Adipocyte (in vitro differentiated cells): ENCODE data around the gene SAG.
A peak's percentile ranks its signal among the peaks of the same experiment; 100 is the strongest.

Experiments
- DNase-seq: peaks from one replicate; pipeline ENCODE4 v3.0.0-alpha.2; 2015; ENCODE audit warnings: low read depth
- H3K27me3 ChIP-seq: replicated peaks from 2 replicates; pipeline ENCODE4 v1.7.0; 2013; ENCODE audit warnings: mild to moderate bottlenecking, low read length, moderate library complexity; ENCODE audit not compliant: control insufficient read depth, insufficient read depth
- H3K36me3 ChIP-seq: 2 replicates; pipeline ENCODE4 v1.7.0; 2013; ENCODE audit warnings: low read length, mild to moderate bottlenecking, moderate library complexity; ENCODE audit not compliant: control insufficient read depth, insufficient read depth, severe bottlenecking
- H3K4me1 ChIP-seq: 2 replicates; pipeline ENCODE4 v1.7.0; 2013; ENCODE audit warnings: mild to moderate bottlenecking, low read length, moderate library complexity; ENCODE audit not compliant: control insufficient read depth, insufficient read depth
- H3K4me3 ChIP-seq: 2 replicates; pipeline ENCODE4 v1.7.0; 2013; ENCODE audit warnings: mild to moderate bottlenecking, low read length, moderate library complexity
- H3K9ac ChIP-seq: 2 replicates; pipeline ENCODE4 v1.7.0; 2013; ENCODE audit warnings: mild to moderate bottlenecking, low read length, moderate library complexity
- H3K9me3 ChIP-seq: 2 replicates; pipeline ENCODE4 v1.7.0; 2013; ENCODE audit warnings: mild to moderate bottlenecking, low read length, moderate library complexity; ENCODE audit not compliant: control insufficient read depth

SAG gene

DNA sequence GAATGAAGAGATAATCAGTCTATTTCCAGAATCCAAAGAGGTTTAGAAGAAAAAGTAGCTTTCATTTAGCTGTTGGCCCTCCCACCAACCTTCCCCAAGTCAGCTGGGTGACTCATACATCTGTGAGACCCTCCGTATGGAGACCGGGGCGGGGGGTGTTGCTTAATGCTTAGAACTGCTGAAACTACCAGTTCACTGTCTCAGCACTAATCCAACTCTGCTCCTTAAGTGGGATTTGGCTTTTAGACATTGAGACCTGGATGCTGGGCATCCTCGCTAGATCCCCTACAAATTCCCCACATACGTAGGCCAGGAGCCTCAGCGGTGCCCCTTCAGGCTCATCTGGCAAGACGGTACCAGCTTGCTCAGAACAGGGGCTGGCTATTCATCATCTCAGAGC lies at the start of gene SAG:
TSS of gene SAG (plus strand) at position 252 of the 400 bp plus-strand sequence. CDS start 1,374 bp downstream, outside the sequence.
- DNase-seq, result no peak
- peaks cover 13% of the 10 kb centered on the region for H3K27me3 ChIP-seq
- no peak within 1 kb of the TSS for H3K4me3 ChIP-seq
- no peaks in the 10 kb centered on the region for H3K36me3 ChIP-seq
- no peak within 1 kb of the TSS for H3K9ac ChIP-seq
- no peaks in the 10 kb centered on the region for H3K9me3 ChIP-seq
- no peaks in the 10 kb centered on the region for H3K4me1 ChIP-seq

DNA sequence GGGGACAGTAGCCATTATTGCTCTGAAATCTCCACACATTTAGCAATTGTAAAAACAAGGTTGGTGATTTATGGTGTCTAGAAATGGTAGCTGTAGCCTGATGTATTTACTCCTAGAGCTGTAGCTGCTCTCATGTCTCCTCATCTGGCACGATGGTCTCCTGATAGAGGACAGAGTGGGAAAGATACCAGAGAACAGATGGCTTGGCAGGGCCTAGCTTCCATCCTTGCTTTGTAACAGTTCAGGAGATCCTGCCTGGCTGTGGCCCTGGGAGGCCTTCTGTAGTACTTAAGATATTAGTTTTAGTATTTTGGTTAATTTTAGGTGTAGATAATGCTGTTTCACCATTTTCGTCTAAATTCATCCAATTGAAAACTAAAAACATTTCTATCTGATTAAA lies 49.4 kb upstream of the SAG start:
- no peak for DNase-seq
- Histone ChIP-seq H3K27me3 (no peaks in the 10 kb centered on the region), H3K9me3 (no peaks in the 10 kb centered on the region), H3K9ac (no peak overlapping the region), H3K4me3 (no peak overlapping the region), H3K4me1 (peaks cover 7% of the 10 kb centered on the region), H3K36me3 (peaks cover 64% of the 10 kb centered on the region)

DNA sequence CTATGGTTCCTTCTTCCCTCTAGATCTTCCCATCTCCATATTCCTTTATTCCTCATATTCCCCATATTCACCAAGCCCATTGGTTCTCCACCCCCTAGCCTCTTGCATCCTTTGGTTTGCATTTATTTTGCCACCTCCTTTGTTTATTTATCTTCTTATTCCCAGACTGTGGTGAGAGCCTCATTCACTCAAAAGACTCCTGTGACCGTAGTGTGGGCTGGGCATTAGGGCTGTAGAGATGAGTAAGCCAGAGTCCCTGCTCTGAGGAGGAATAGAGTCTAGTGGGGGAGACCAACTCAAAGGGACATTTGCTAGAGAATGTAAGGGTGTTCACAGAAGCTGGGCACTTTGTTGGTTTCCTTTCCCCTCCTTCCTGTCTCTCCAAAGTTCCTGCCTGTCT lies 47.9 kb upstream of the SAG start:
- Histone ChIP-seq H3K36me3 (peaks cover 79% of the 10 kb centered on the region), H3K27me3 (no peaks in the 10 kb centered on the region), H3K9me3 (no peaks in the 10 kb centered on the region), H3K4me1 (no peaks in the 10 kb centered on the region), H3K4me3 (no peak overlapping the region), H3K9ac (no peak overlapping the region)
- peak; percentile 15 for DNase-seq

GRCh38 chr2:233260661-233261060 lies 47.0 kb upstream of the SAG start:
- H3K4me3 ChIP-seq, result no peak overlapping the region
- H3K36me3 ChIP-seq, result peaks cover 87% of the 10 kb centered on the region
- H3K9ac ChIP-seq, result no peak overlapping the region
- H3K4me1 ChIP-seq, result no peaks in the 10 kb centered on the region
- no peaks in the 10 kb centered on the region for H3K27me3 ChIP-seq
- no peaks in the 10 kb centered on the region for H3K9me3 ChIP-seq
- no peak for DNase-seq

DNA sequence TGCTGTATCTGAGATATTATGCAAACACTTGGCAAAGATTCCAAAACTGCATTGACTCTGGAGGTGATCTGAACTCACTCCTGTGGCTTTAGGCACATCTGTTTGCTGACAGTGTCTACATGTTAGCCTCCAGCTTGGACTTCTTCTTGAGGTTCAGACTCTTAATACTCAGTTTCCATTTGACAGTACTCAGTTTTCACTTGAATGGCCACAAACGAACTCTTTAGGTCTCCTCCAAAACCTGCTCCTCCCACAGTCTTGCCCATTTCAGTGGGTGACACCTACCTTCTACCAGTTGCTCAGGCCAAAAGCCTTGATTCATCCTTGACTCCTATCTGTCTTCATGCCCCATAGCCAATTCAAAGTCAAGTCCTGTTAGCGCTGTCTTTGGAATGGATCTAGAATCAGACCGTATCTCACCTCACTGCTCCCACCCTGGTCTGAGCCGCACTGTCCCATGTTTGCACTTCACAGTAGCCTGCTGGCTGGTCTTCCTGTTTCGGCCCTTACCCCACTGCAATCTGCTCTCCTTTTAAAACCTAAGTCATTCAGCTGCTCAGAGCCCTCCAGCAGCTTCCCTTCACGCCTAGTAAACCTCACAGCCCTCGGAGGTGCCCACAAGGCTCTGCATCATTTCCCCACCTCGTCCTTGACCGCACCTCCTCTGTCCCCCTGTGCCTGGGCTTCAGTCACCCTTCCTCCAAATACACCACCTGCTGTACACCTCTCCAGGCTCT lies 45.6 kb upstream of the SAG start:
- H3K36me3 ChIP-seq, result peaks cover 90% of the 10 kb centered on the region

DNA sequence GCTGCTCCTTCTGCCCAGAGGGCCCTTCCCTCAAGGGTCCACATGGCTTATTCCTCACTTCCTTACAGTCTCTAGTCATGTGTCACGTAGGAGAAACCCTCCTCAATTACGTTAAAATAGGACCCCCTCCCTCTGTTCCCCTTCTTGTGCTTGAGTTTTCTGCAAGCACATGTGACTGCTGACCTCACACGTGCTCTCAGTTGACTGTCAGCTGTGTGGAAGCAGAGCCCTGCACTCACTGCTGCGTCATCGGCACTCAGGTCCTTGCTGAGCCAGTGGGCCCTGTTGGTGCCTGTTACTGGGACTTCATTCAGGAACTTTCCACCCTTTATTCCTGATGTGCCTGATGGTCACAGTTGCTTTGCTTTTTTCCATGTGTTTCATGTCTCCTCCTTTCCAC lies 45.1 kb upstream of the SAG start:
- H3K4me1 ChIP-seq, result no peaks in the 10 kb centered on the region
- H3K9me3 ChIP-seq, result no peaks in the 10 kb centered on the region
- no peak overlapping the region for H3K4me3 ChIP-seq
- H3K36me3 ChIP-seq, result peaks cover 90% of the 10 kb centered on the region
- DNase-seq, result no peak
- H3K9ac ChIP-seq, result no peak overlapping the region
- no peaks in the 10 kb centered on the region for H3K27me3 ChIP-seq

More for the DNA sequence above, 45.6 kb upstream of the SAG start:
- no peak overlapping the region for H3K9ac ChIP-seq
- DNase-seq, result no peak
- no peak overlapping the region for H3K4me3 ChIP-seq
- H3K4me1 ChIP-seq, result no peaks in the 10 kb centered on the region
- H3K9me3 ChIP-seq, result no peaks in the 10 kb centered on the region
- no peaks in the 10 kb centered on the region for H3K27me3 ChIP-seq

DNA sequence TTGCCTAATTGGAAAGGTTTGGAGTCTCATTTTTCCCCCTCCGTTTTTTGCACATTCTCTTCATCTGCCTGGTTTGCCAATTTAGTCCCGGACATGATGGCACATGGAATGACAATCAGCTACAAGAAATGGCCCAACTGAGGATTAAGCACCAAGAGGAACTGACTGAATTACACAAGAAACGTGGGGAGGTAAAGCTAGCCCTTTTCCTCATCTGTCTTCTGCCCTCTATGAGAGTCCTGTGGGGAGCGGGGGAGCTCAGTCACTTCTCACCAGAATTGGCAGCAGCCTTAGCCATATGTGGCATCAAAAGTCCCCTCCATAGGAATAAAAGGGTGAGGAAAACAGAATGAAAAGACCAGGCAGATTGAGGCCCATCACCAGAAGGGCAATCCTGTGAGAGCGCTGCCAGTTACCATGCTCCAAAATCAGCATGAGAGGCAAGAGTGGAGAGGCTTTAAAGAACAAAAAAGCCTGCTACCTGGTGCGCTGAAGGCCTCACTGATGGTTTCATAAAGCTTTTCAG lies 44.5 kb upstream of the SAG start:
- no peaks in the 10 kb centered on the region for H3K4me1 ChIP-seq
- no peak for DNase-seq
- no peak overlapping the region for H3K4me3 ChIP-seq
- H3K36me3 ChIP-seq, result peaks cover 93% of the 10 kb centered on the region
- H3K27me3 ChIP-seq, result no peaks in the 10 kb centered on the region
- H3K9me3 ChIP-seq, result no peaks in the 10 kb centered on the region
- no peak overlapping the region for H3K9ac ChIP-seq

GRCh38 chr2:233264667-233265066 lies 42.9 kb upstream of the SAG start:
- Histone ChIP-seq H3K36me3 (peaks cover 93% of the 10 kb centered on the region), H3K4me3 (no peak overlapping the region), H3K9me3 (no peaks in the 10 kb centered on the region), H3K4me1 (no peaks in the 10 kb centered on the region), H3K9ac (no peak overlapping the region), H3K27me3 (no peaks in the 10 kb centered on the region)
- no peak for DNase-seq

DNA sequence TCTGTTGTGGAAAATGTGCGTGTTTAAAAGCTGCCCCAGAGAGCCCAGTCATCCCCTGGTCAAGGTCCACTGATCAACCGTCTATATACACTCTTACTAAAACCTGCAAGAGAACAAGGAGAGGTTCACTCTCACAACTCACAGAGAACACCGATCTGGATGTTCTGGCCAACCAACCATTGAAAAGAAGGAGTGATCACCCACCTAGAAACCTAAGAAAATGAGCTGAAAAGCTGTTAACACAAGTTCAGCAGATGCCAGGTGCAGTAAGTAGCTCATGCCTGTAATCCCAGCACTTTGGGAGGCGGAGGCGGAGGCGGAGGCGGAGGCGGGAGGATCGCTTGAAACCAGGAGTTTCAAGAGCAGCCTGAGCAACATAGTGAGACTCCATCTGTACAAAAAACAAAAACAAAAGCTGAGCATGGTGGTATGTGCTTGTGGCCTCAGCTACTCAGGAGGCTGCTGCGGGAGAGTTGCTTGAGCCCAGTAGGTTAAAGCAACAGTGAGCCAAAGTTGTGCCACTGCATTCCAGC lies 41.7 kb upstream of the SAG start:
- Histone ChIP-seq H3K4me1 (no peaks in the 10 kb centered on the region), H3K4me3 (no peak overlapping the region), H3K27me3 (no peaks in the 10 kb centered on the region), H3K9me3 (no peaks in the 10 kb centered on the region), H3K36me3 (peaks cover 97% of the 10 kb centered on the region), H3K9ac (no peak overlapping the region)
- no peak for DNase-seq

DNA sequence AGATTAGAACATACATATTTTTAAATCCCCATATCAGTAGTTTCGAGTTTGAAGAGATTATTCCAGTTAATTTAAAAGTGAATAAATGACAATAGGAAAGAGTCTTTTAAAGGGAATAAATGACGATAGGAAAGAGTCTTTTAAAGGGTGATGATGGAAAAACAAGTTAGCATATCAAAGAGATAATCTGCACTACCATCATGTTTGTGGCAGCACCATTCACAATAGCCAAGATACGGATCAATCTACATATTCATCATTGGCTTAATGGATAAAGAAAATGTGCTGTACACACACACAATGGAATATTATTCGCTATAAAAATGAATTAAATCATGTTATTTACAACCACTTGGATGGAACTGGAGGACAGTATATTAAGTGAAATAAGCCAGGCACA lies 41.1 kb upstream of the SAG start:
- H3K27me3 ChIP-seq, result no peaks in the 10 kb centered on the region
- peaks cover 95% of the 10 kb centered on the region for H3K36me3 ChIP-seq
- H3K4me1 ChIP-seq, result no peaks in the 10 kb centered on the region
- no peak overlapping the region for H3K4me3 ChIP-seq
- H3K9me3 ChIP-seq, result no peaks in the 10 kb centered on the region
- no peak overlapping the region for H3K9ac ChIP-seq
- DNase-seq, result no peak

DNA sequence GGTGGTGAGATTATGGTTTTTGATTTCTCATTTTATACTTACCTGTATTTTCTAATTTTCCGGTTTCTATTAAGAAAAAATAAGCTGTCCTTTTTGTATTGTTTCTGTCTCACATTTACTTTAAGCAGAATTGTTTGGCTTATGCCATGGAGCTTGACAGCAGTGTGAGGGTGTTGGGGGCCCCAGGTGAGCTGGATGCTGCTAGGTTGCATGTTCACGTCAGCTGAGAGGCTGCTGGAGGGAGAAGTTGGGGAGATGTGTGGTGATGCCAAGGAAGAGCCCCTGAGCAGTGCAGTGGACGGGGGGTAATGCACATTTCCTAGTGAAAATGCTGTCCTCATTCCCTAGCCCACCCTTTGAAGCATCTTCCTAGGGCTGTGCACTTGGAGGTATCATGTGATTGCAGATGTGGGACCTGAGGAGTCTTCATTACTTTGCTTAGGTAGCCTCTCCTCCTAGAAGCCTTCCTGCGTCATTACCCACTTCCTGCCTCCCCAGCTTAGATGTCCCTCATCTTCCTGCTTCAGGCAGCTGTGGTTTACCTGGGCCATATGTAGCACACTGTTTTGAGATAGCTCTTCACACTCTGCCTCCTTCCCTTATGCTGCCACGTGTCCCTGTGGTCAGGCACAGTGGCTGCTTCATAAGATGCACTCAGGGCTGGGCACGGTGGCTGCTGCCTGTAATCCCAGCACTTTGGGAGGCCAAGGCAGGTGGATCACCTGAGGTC lies 39.9 kb upstream of the SAG start:
- H3K4me3 ChIP-seq, result no peak overlapping the region
- no peak for DNase-seq
- H3K9ac ChIP-seq, result no peak overlapping the region
- no peaks in the 10 kb centered on the region for H3K4me1 ChIP-seq
- H3K9me3 ChIP-seq, result no peaks in the 10 kb centered on the region
- H3K36me3 ChIP-seq, result peaks cover 96% of the 10 kb centered on the region
- H3K27me3 ChIP-seq, result no peaks in the 10 kb centered on the region
